Endothelial cell of umbilical vein (primary cell): Measurements from ENCODE around the gene PPCDC. TPM values are rescaled to one million over a fixed set of nuclear protein-coding genes. Genes with fewer than 3 reads are reported as not detected.

ENCODE experiments used
- BruUV-seq: library from RNA; stranded (reverse); fragments of 400-500 nt; replicated peaks from 2 replicates; lab custom pipeline; 2021; lab: Mats Ljungman, UMichigan
- CTCF ChIA-PET: fragments of 300-600, 350-600 bp; sonication (Branson Sonifier 250); formaldehyde crosslinking; loops from one replicate; lab custom pipeline; 2021; ENCODE audit warnings: antibody characterized with exemption, inconsistent platforms; lab: Charles Lee
- POLR2A ChIA-PET: fragments of 300-600, 350-600 bp; sonication (Branson Sonifier 250); formaldehyde crosslinking; loops from one replicate; lab custom pipeline; 2021; ENCODE audit warnings: antibody characterized with exemption, inconsistent platforms; lab: Charles Lee
- DNase-seq: peaks from one replicate; pipeline ENCODE4 v3.0.0-alpha.2; 2011; ENCODE audit warnings: low read depth, low spot score
- FAIRE-seq: peaks from 2 replicates; lab custom pipeline; 2011; peaks lifted over from hg19 to GRCh38; lab: Jason Lieb, UNC
- H2AFZ ChIP-seq: 2 replicates; pipeline ENCODE4 v1.6.0; 2012; ENCODE audit warnings: low read depth, low read length, control low read depth, inconsistent platforms
- H3K27ac ChIP-seq: 2 replicates; pipeline ENCODE4 v1.5.1; 2011; ENCODE audit warnings: low read depth, mild to moderate bottlenecking, control low read depth, low read length, moderate library complexity; ENCODE audit not compliant: insufficient read depth
- H3K27me3 ChIP-seq, 2 experiments: 2 replicates each; pipeline versions ENCODE4 v1.6.0 to v1.6.1; 2011; ENCODE audit warnings: low read length in 2 of 2, mixed read lengths in 1 of 2; ENCODE audit not compliant: control insufficient read depth in 2 of 2, insufficient read depth in 2 of 2
- H3K36me3 ChIP-seq, 2 experiments: 2 replicates in 1 of 2; 3 replicates in 1 of 2; pipeline ENCODE4 v1.5.1; 2011; ENCODE audit warnings: low read length in 2 of 2, mild to moderate bottlenecking in 1 of 2, moderate library complexity in 1 of 2; ENCODE audit not compliant: control insufficient read depth in 2 of 2, insufficient read depth in 2 of 2; ENCODE audit errors: extremely low read depth in 1 of 2
- H3K4me1 ChIP-seq: 3 replicates; pipeline ENCODE4 v1.5.1; 2011; ENCODE audit warnings: mild to moderate bottlenecking, low read length; ENCODE audit not compliant: control insufficient read depth, insufficient read depth; ENCODE audit errors: extremely low read depth
- H3K4me2 ChIP-seq: 2 replicates; pipeline ENCODE4 v1.6.1; 2011; ENCODE audit warnings: low read length, control low read depth, mixed read lengths; ENCODE audit not compliant: insufficient read depth
- H3K4me3 ChIP-seq, 3 experiments: fragments of 200-600 bp in 1 of 3; sonication (generic), shearing (Covaris generic) in 1 of 3; replicated peaks in 1 of 3; 2 replicates each; pipeline ENCODE4 v1.5.1; 2011 to 2016; ENCODE audit warnings: control low read depth in 3 of 3, low read length in 3 of 3, mild to moderate bottlenecking in 2 of 3, inconsistent platforms in 1 of 3, low read depth in 1 of 3, moderate library complexity in 1 of 3; ENCODE audit not compliant: insufficient read depth in 1 of 3
- H3K79me2 ChIP-seq: 2 replicates; pipeline ENCODE4 v1.6.0; 2012; ENCODE audit warnings: low read length, inconsistent platforms; ENCODE audit not compliant: control insufficient read depth, insufficient read depth
- H3K9ac ChIP-seq: replicated peaks from 2 replicates; pipeline ENCODE3; 2011; ENCODE audit warnings: low read length, control low read depth; ENCODE audit not compliant: insufficient read depth; ENCODE audit errors: extremely low read depth
- H3K9me1 ChIP-seq: replicated peaks from 3 replicates; pipeline ENCODE4 v1.6.0; 2011; ENCODE audit warnings: mild to moderate bottlenecking, low read length; ENCODE audit not compliant: control insufficient read depth, insufficient read depth; ENCODE audit errors: extremely low read depth
- H3K9me3 ChIP-seq: replicated peaks from 2 replicates; pipeline ENCODE4 v1.5.1; 2012; ENCODE audit warnings: low read length, inconsistent platforms; ENCODE audit not compliant: control insufficient read depth, insufficient read depth
- H4K20me1 ChIP-seq: replicated peaks from 2 replicates; pipeline ENCODE3; 2011; ENCODE audit warnings: mild to moderate bottlenecking, low read length; ENCODE audit not compliant: control insufficient read depth, insufficient read depth; ENCODE audit errors: extremely low read depth
- CTCF ChIP-seq, 2 donors: IDR thresholded peaks; 1 replicate in 1 of 2; 2 replicates in 1 of 2; pipeline ENCODE4 v1.5.1; 2011; ENCODE audit warnings: low read length in 2 of 2, mild to moderate bottlenecking in 2 of 2, moderate library complexity in 2 of 2, control low read depth in 1 of 2, inconsistent platforms in 1 of 2, low read depth in 1 of 2; ENCODE audit not compliant: insufficient read depth in 1 of 2; ENCODE audit errors: extremely low read depth in 1 of 2
- EZH2 ChIP-seq: IDR thresholded peaks from 2 replicates; pipeline ENCODE4 v1.6.1; 2012; ENCODE audit warnings: borderline replicate concordance, low read depth, mild to moderate bottlenecking, moderate library complexity, low read length, inconsistent platforms; ENCODE audit not compliant: severe bottlenecking
- FOS ChIP-seq: IDR thresholded peaks from 2 replicates; pipeline ENCODE4 v1.6.1; 2011; ENCODE audit warnings: mild to moderate bottlenecking, low read length, moderate library complexity, borderline replicate concordance; ENCODE audit not compliant: insufficient read depth
- GATA2 ChIP-seq: IDR thresholded peaks from 2 replicates; pipeline ENCODE4 v1.7.0; 2011; ENCODE audit warnings: low read depth, mild to moderate bottlenecking, moderate library complexity, mixed read lengths, low read length; ENCODE audit not compliant: insufficient read length, insufficient read depth
- JUN ChIP-seq: IDR thresholded peaks from 2 replicates; pipeline ENCODE4 v1.6.1; 2011; ENCODE audit warnings: borderline replicate concordance, low read depth; ENCODE audit not compliant: insufficient read length, insufficient read depth
- MAX ChIP-seq: IDR thresholded peaks from 2 replicates; pipeline ENCODE4 v1.6.1; 2011; ENCODE audit not compliant: insufficient read depth, insufficient read length
- MYC ChIP-seq: IDR thresholded peaks from one replicate; pipeline ENCODE4 v1.6.1; 2011; ENCODE audit warnings: mild to moderate bottlenecking, low read depth, low read length
- POLR2A ChIP-seq: IDR thresholded peaks from 2 replicates; pipeline ENCODE4 v1.6.1; 2012; ENCODE audit warnings: low read depth, mild to moderate bottlenecking, control low read depth, low read length
- POLR2AphosphoS5 ChIP-seq: IDR thresholded peaks from 2 replicates; pipeline ENCODE4 v1.6.1; 2012; ENCODE audit warnings: low read depth, mild to moderate bottlenecking, control low read depth, low read length, moderate library complexity; ENCODE audit not compliant: insufficient read depth
- dilution Hi-C: fragments of 300-500 bp; cut with MboI; formaldehyde crosslinking; loops from one replicate; pipeline ENCODE4 v1.15.0; 2019; ENCODE audit warnings: low sequenced_read_pairs; ENCODE audit not compliant: extremely low pct_ligation_motif_present
- intact Hi-C: fragments of 100-400 bp; cut with micrococcal nuclease; formaldehyde crosslinking; loops from one replicate; pipeline ENCODE4 v1.10.0; 2022
- polyA plus RNA-seq, 4 experiments: library from polyadenylated mRNA; depleted of rRNA in 3 of 4; stranded (reverse) in 3 of 4; unstranded in 1 of 4; fragments of >200 nt; gene quantifications; 2 replicates each; pipeline versions ENCODE4 v1.2.1 to v1.2.3, GENCODE V29; 2011 to 2012; ENCODE audit warnings: missing spikeins in 1 of 4
- total RNA-seq: library from RNA; stranded (reverse); gene quantifications from 2 replicates; pipeline ENCODE4 v1.2.3, GENCODE V29; 2021

PPCDC gene
- total and polyA plus RNA-seq, 2 donors (not counting 3 experiments of a cell fraction or from before 2014, with no cell fraction given) = 14.5 to 21.4 TPM

DNA sequence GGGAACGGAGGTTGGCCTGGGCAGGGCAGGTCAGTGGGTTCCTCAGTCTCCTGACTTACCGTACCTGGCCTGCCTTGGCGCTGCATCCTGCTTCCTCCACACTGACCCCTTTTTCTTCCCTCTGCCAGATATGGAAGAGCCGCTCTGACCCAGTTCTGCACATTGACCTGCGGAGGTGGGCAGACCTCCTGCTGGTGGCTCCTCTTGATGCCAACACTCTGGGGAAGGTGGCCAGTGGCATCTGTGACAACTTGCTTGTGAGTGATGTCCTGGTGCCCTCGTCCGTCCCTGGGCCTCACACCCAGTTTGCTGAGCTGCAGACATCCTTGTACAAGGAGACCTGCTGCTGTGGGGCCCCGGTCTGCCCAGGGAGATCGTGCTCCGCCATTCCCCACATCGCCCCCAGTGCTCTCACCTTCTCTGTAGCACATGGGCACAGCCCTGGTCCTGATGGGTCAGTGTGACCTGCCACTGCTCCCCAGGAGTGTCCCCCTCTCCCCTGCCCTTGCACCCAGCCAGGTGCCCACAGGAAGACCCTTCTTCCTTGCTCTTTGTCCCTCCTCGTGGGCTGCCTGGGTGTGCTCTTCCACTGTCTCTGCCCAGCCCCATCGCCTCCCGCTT lies 21.0 kb downstream of the PPCDC start:
- TSS peak; percentile 7 for BruUV-seq
- dilution Hi-C loops (no loop called here), intact Hi-C loops (no loop called here)
- Histone ChIP-seq H3K4me1 (peaks cover 34% of the 10 kb centered on the region), H4K20me1 (no peaks in the 10 kb centered on the region), H3K79me2 (no peaks in the 10 kb centered on the region), H3K27ac (peak overlapping the region; percentile 85), H3K9ac (peak overlapping the region; percentile 45), H3K36me3 (no peaks in the 10 kb centered on the region), H3K9me1 (no peaks in the 10 kb centered on the region), H3K4me3 (no peak overlapping the region), H2AFZ (no peak overlapping the region), H3K4me2 (no peak overlapping the region), H3K27me3 (no peaks in the 10 kb centered on the region), H3K9me3 (no peaks in the 10 kb centered on the region)
- FAIRE-seq (no peak), DNase-seq (no peak)
- POLR2A ChIA-PET = interaction anchor here (0.6 to 2.7 kb wide), 5 partner anchors 14 to 160 kb away, joined by 3 to 20 read pairs (median 8); partner anchors contain the start of gene C15orf39
- no peak for TF ChIP-seq FOS
- no peak for TF ChIP-seq POLR2AphosphoS5
- no peak for TF ChIP-seq EZH2
- TF ChIP-seq MAX = no peak
- no peak for TF ChIP-seq GATA2
- TF ChIP-seq JUN = no peak
- no peak for TF ChIP-seq POLR2A
- no peak for TF ChIP-seq CTCF (IDR thresholded peaks at IDR 0.05; ENCODE audit: extremely low read depth in 1 of 2, insufficient read depth in 1 of 2, low read depth in 1 of 2, low read length in 2 of 2)
- TF ChIP-seq MYC = no peak
- CTCF ChIA-PET = interaction anchor here (0.7 to 4.5 kb wide), 23 partner anchors 10 to 164 kb away, joined by 3 to 122 read pairs (median 6); partner anchors contain the start of gene C15orf39
